ENCODE results near the gene SPIC.
"Not testable (repeated sequence)": the region's sequence is repeated elsewhere in the genome, so short reads cannot be mapped to it uniquely, and the experiment has no call there.

SPIC gene

GRCh38 chr12:101474711-101475386, at the start of gene SPIC:
TSS of gene SPIC (plus strand) at chr12:101475336. CDS start at chr12:101476905, 1,569 bp downstream.
- Histone ChIP-seq H3K27me3 (ENCODE audit: control insufficient read depth, insufficient read depth, low read length) (peaks cover 4% of the 10 kb centered on the region), H3K36me3 (ENCODE audit: control insufficient read depth, insufficient read depth, low read length) (no peaks in the 10 kb centered on the region), H3K9me3 (ENCODE audit: control insufficient read depth, low read length) (no peaks in the 10 kb centered on the region), H3K4me1 (ENCODE audit: control insufficient read depth, insufficient read depth, low read length) (peaks cover 10% of the 10 kb centered on the region), H3K4me3 (ENCODE audit: low read length) (no peak within 1 kb of the TSS), H3K9ac (ENCODE audit: low read length) (no peak within 1 kb of the TSS)

DNA sequence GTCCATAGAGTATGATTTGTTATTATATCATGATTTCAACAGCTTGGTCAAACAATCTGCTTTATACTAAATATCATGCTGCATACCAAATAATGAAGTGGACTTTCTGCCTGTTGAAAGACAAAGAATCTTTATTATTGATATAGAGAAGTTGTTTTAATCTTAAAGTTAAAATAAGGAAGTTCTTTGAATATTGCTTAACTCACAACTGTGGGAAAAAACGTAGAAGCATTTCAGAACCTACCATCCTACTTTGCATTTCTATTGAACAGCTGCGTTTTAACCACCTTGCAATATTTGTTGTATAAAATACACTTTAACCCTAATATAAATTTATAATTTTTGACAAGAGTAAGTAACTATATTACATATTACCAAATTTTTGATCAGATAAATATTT, 44.7 kb upstream of the SPIC start:
- Histone ChIP-seq H3K9ac (ENCODE audit: low read length) (no peak overlapping the region), H3K36me3 (ENCODE audit: control insufficient read depth, insufficient read depth, low read length) (no peaks in the 10 kb centered on the region), H3K4me3 (ENCODE audit: low read length) (no peak overlapping the region), H3K27me3 (ENCODE audit: control insufficient read depth, insufficient read depth, low read length) (no peaks in the 10 kb centered on the region), H3K4me1 (ENCODE audit: control insufficient read depth, insufficient read depth, low read length) (no peaks in the 10 kb centered on the region), H3K9me3 (ENCODE audit: control insufficient read depth, low read length) (no peaks in the 10 kb centered on the region)

DNA sequence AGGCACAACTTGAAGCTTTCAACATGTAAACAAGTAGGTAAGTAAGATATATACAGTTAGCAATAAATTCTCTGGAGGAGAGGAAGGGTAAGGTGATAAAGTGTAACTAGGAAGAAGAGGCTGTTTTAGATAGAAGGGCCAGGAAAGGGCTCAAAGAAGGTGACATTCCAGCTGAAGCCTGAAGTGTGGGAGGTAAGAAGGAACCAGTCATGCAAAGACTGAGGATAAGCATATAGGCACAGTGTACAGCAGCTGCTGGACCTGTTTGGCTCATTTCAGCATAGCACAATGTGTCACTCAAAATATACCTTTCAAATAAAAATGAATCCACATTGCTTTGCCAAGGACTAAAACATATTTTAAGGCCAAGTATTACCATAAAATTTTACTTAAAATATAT, 39.0 kb upstream of the SPIC start:
- no peak overlapping the region for H3K9ac ChIP-seq (ENCODE audit: low read length)
- no peaks in the 10 kb centered on the region for H3K4me1 ChIP-seq (ENCODE audit: control insufficient read depth, insufficient read depth, low read length)
- H3K9me3 ChIP-seq (ENCODE audit: control insufficient read depth, low read length), result no peaks in the 10 kb centered on the region
- H3K4me3 ChIP-seq (ENCODE audit: low read length), result no peak overlapping the region
- H3K27me3 ChIP-seq (ENCODE audit: control insufficient read depth, insufficient read depth, low read length), result no peaks in the 10 kb centered on the region
- H3K36me3 ChIP-seq (ENCODE audit: control insufficient read depth, insufficient read depth, low read length), result no peaks in the 10 kb centered on the region

DNA sequence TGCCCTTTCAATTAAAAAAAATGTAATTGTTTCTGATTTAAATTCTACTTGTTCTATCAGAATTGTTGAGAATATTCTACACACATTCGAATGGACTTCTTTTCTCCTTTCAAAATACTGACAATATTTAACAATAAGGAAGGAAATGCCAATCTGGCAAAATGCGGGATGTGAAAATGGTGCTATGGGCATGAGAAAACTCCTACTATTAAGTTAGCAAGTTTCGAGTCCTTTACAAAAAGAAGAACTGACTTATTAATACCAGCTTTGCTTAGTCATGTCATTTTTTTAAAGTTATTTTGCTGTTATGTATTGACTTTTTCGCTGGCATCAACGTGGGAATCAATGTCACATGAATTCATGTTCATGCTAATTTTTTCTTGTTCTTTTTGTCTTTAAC, 35.9 kb upstream of the SPIC start:
- H3K9ac ChIP-seq (ENCODE audit: low read length), result no peak overlapping the region
- no peak overlapping the region for H3K4me3 ChIP-seq (ENCODE audit: low read length)
- no peaks in the 10 kb centered on the region for H3K27me3 ChIP-seq (ENCODE audit: control insufficient read depth, insufficient read depth, low read length)
- no peaks in the 10 kb centered on the region for H3K9me3 ChIP-seq (ENCODE audit: control insufficient read depth, low read length)
- no peaks in the 10 kb centered on the region for H3K36me3 ChIP-seq (ENCODE audit: control insufficient read depth, insufficient read depth, low read length)
- no peaks in the 10 kb centered on the region for H3K4me1 ChIP-seq (ENCODE audit: control insufficient read depth, insufficient read depth, low read length)

DNA sequence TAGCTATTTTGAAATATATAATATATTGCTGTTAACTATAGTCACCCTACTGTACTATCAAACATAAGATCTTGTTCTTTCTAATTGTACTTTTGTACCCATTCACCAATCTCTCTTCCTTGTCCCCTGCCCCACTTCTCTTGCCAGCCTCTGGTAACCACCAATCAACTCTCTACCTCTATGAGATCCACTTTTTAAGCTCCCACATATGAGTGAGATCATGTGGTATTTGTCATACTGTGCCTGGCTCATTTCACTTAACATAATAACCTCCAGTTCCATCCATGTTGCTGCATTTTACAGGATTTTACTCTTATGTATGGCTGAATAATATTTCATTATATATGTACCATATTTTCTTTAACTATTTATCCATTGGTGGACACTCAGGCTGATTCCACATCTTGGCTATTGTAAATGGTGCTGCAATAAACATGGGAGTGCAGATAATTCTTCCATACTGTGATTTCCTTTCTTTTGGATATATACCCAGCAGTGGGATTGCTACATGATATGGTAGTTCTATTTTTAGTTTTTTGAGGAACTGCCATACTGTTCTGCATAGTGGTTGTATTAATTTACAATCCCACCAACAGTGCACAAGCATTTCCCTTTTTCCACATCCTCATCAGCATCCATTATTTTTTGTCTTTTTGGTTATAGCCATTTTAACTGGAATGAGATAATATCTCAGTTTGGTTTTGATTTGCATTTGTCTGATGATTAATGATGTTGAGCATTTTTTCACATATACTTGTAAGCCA, 33.5 kb upstream of the SPIC start:
- H3K36me3 ChIP-seq (ENCODE audit: control insufficient read depth, insufficient read depth, low read length), result no peaks in the 10 kb centered on the region
- H3K9ac ChIP-seq (ENCODE audit: low read length), result no peak overlapping the region
- no peaks in the 10 kb centered on the region for H3K27me3 ChIP-seq (ENCODE audit: control insufficient read depth, insufficient read depth, low read length)
- no peaks in the 10 kb centered on the region for H3K4me1 ChIP-seq (ENCODE audit: control insufficient read depth, insufficient read depth, low read length)
- no peak overlapping the region for H3K4me3 ChIP-seq (ENCODE audit: low read length)
- H3K9me3 ChIP-seq (ENCODE audit: control insufficient read depth, low read length), result no peaks in the 10 kb centered on the region

DNA sequence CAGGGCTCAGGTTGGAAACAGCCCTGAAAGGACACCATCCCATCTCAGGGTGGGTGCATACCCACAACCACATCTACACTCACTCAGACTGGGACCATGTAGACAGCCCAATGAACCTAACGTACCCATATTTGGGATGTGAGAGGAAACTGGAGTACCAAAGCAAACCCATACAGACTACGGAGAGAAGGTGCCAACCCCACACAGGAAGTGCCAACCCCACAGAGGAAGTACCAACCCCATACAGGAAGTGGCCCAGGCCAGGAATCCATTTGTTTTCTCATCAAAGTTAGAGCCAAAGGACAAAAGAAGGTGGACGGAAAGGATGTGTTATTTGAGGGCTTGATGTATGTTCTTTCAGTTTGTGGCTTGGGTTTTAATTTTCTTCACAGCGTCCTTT, 19.5 kb upstream of the SPIC start:
- no peak overlapping the region for H3K9ac ChIP-seq (ENCODE audit: low read length)
- H3K9me3 ChIP-seq (ENCODE audit: control insufficient read depth, low read length), result no peaks in the 10 kb centered on the region
- H3K4me3 ChIP-seq (ENCODE audit: low read length), result no peak overlapping the region
- H3K4me1 ChIP-seq (ENCODE audit: control insufficient read depth, insufficient read depth, low read length), result peaks cover 10% of the 10 kb centered on the region
- no peaks in the 10 kb centered on the region for H3K27me3 ChIP-seq (ENCODE audit: control insufficient read depth, insufficient read depth, low read length)
- H3K36me3 ChIP-seq (ENCODE audit: control insufficient read depth, insufficient read depth, low read length), result no peaks in the 10 kb centered on the region

GRCh38 chr12:101459642-101460346, 15.3 kb upstream of the SPIC start:
- Histone ChIP-seq H3K9me3 (ENCODE audit: control insufficient read depth, low read length) (no peaks in the 10 kb centered on the region), H3K9ac (ENCODE audit: low read length) (no peak overlapping the region), H3K36me3 (ENCODE audit: control insufficient read depth, insufficient read depth, low read length) (no peaks in the 10 kb centered on the region), H3K4me1 (ENCODE audit: control insufficient read depth, insufficient read depth, low read length) (peaks cover 10% of the 10 kb centered on the region), H3K4me3 (ENCODE audit: low read length) (no peak overlapping the region), H3K27me3 (ENCODE audit: control insufficient read depth, insufficient read depth, low read length) (no peaks in the 10 kb centered on the region)

- H3K36me3 ChIP-seq (ENCODE audit: control insufficient read depth, insufficient read depth, low read length), result no peaks in the 10 kb centered on the region
- peaks cover 10% of the 10 kb centered on the region for H3K4me1 ChIP-seq (ENCODE audit: control insufficient read depth, insufficient read depth, low read length)
- H3K9me3 ChIP-seq (ENCODE audit: control insufficient read depth, low read length), result no peaks in the 10 kb centered on the region
- no peak overlapping the region for H3K4me3 ChIP-seq (ENCODE audit: low read length)
- H3K9ac ChIP-seq (ENCODE audit: low read length), result no peak overlapping the region
- H3K27me3 ChIP-seq (ENCODE audit: control insufficient read depth, insufficient read depth, low read length), result no peaks in the 10 kb centered on the region
These were observed 6.2 kb upstream of the SPIC start for GRCh38 chr12:101468948-101469347.

- no peaks in the 10 kb centered on the region for H3K9me3 ChIP-seq (ENCODE audit: control insufficient read depth, low read length)
- no peak overlapping the region for H3K9ac ChIP-seq (ENCODE audit: low read length)
- H3K27me3 ChIP-seq (ENCODE audit: control insufficient read depth, insufficient read depth, low read length), result no peaks in the 10 kb centered on the region
- H3K36me3 ChIP-seq (ENCODE audit: control insufficient read depth, insufficient read depth, low read length), result no peaks in the 10 kb centered on the region
- H3K4me1 ChIP-seq (ENCODE audit: control insufficient read depth, insufficient read depth, low read length), result peaks cover 10% of the 10 kb centered on the region
- H3K4me3 ChIP-seq (ENCODE audit: low read length), result no peak overlapping the region
These were observed 4.2 kb upstream of the SPIC start for GRCh38 chr12:101470939-101471338.

DNA sequence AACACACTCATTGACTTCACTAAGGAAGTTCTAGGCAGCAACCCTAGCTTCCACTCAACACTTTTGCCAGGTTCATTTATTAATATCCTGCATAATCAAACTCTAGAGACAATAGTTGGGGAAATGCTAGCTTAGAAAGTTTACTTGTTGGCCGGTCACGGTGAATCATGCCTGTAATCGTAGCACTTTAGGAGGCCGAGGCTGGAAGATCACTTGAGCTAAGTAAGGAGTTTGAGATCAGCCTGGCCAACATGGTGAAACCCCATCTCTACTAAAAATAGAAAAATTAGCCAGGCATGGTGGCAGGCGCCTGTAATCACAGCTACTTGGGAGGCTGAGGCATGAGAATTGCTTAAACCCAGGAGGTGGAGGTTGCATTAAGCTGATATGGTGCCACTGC, 3.3 kb upstream of the SPIC start:
- not testable (repeated sequence) for H3K36me3 ChIP-seq (ENCODE audit: control insufficient read depth, insufficient read depth, low read length); H3K4me1 ChIP-seq (ENCODE audit: control insufficient read depth, insufficient read depth, low read length); H3K9ac ChIP-seq (ENCODE audit: low read length); H3K9me3 ChIP-seq (ENCODE audit: control insufficient read depth, low read length); H3K27me3 ChIP-seq (ENCODE audit: control insufficient read depth, insufficient read depth, low read length); H3K4me3 ChIP-seq (ENCODE audit: low read length)

DNA sequence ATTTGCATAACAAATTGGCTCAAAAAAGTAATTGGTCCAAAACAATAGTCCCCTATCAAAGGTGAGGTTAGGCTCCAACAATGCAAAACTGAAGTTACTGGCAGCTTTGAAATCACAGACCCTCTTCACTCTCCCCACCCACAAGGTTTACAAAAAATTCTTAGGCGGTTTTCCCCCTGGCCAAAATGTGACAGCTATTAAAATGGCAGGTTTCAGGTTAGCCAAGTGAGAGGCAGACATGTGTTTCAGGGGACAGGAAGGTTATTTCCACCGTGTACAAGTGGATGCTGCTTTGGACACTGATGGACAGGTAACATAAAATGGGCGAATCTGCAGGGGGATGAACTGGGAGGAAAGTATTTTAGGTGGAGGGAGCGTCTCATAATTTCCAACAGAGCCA, 888 bp upstream of the SPIC start:
- H3K4me1 ChIP-seq (ENCODE audit: control insufficient read depth, insufficient read depth, low read length), result peaks cover 10% of the 10 kb centered on the region
- H3K36me3 ChIP-seq (ENCODE audit: control insufficient read depth, insufficient read depth, low read length), result no peaks in the 10 kb centered on the region
- H3K4me3 ChIP-seq (ENCODE audit: low read length), result no peak overlapping the region
- peaks cover 4% of the 10 kb centered on the region for H3K27me3 ChIP-seq (ENCODE audit: control insufficient read depth, insufficient read depth, low read length)
- no peak overlapping the region for H3K9ac ChIP-seq (ENCODE audit: low read length)
- H3K9me3 ChIP-seq (ENCODE audit: control insufficient read depth, low read length), result no peaks in the 10 kb centered on the region

- H3K9ac ChIP-seq (ENCODE audit: low read length), result no peak overlapping the region
- no peak overlapping the region for H3K4me3 ChIP-seq (ENCODE audit: low read length)
- peaks cover 4% of the 10 kb centered on the region for H3K27me3 ChIP-seq (ENCODE audit: control insufficient read depth, insufficient read depth, low read length)
- H3K36me3 ChIP-seq (ENCODE audit: control insufficient read depth, insufficient read depth, low read length), result no peaks in the 10 kb centered on the region
- H3K9me3 ChIP-seq (ENCODE audit: control insufficient read depth, low read length), result no peaks in the 10 kb centered on the region
- H3K4me1 ChIP-seq (ENCODE audit: control insufficient read depth, insufficient read depth, low read length), result peaks cover 10% of the 10 kb centered on the region
These were observed 692 bp downstream of the SPIC start for GRCh38 chr12:101475751-101476305.

Measured in mucosa of stomach (tissue), 1 donor.